ENCODE measurements around the gene EXOSC1. TPM values are rescaled to one million over a fixed set of nuclear protein-coding genes. Genes with fewer than 3 reads are reported as not detected.

Gene EXOSC1
- total RNA-seq, 4 donors from 2014 or later, result 12.4 to 44.8 (median 24.7) TPM

- peaks cover 0 to 57% (median 2%) of the 10 kb centered on the region in 3 donors for H3K36me3 ChIP-seq
- H3K4me3 ChIP-seq, result no peak overlapping the region
- no peaks in the 10 kb centered on the region for H3K9me3 ChIP-seq
- peaks cover 0 to 51% (median 10%) of the 10 kb centered on the region in 3 donors for H3K4me1 ChIP-seq
- TF ChIP-seq CTCF (IDR thresholded peaks at IDR 0.05), result no peak
- H3K27ac ChIP-seq, result no peak overlapping the region
- 92 to 93% methylated on average over 3 to 4 of the region's 4 CpGs for WGBS, 2 donors
- no peaks in the 10 kb centered on the region for H3K27me3 ChIP-seq
- DNase-seq, result no peak
- intact Hi-C loops (cut with DNase I), result no loop called here
Measured at GRCh38 chr10:97485647-97486281, 40.0 kb upstream of the EXOSC1 start.

- no peak for DNase-seq
- Histone ChIP-seq H3K4me1 (peaks cover 0 to 50% (median 7%) of the 10 kb centered on the region in 3 donors), H3K27me3 (no peaks in the 10 kb centered on the region), H3K27ac (no peak overlapping the region), H3K9me3 (no peaks in the 10 kb centered on the region), H3K4me3 (no peak overlapping the region), H3K36me3 (peaks cover 9 to 76% (median 12%) of the 10 kb centered on the region in 3 donors)
- WGBS, 2 donors, result 87 to 92% methylated on average over 1 of the region's 1 CpG
- TF ChIP-seq POLR2A (IDR thresholded peaks at IDR 0.05), result no peak
- TF ChIP-seq CTCF (IDR thresholded peaks at IDR 0.05), result no peak
- intact Hi-C loops (cut with DNase I), result no loop called here
Measured at GRCh38 chr10:97483921-97484320, 38.1 kb upstream of the EXOSC1 start.

GRCh38 chr10:97483506-97483905 is 37.7 kb upstream of the EXOSC1 start:
- Histone ChIP-seq H3K27ac (no peak overlapping the region), H3K9me3 (no peaks in the 10 kb centered on the region), H3K27me3 (no peaks in the 10 kb centered on the region), H3K4me3 (no peak overlapping the region), H3K36me3 (peaks cover 9 to 80% (median 16%) of the 10 kb centered on the region in 3 donors), H3K4me1 (peaks cover 0 to 46% (median 7%) of the 10 kb centered on the region in 3 donors)
- no peak for DNase-seq
- TF ChIP-seq POLR2A (IDR thresholded peaks at IDR 0.05), result no peak
- no peak for TF ChIP-seq CTCF (IDR thresholded peaks at IDR 0.05)
- intact Hi-C loops (cut with DNase I), result no loop called here
- WGBS, 2 donors, result 65 to 69% methylated on average over 3 of the region's 3 CpGs

GRCh38 chr10:97482381-97482780 is 36.6 kb upstream of the EXOSC1 start:
- TF ChIP-seq CTCF (IDR thresholded peaks at IDR 0.05), result no peak
- no peak for TF ChIP-seq POLR2A (IDR thresholded peaks at IDR 0.05)
- WGBS, 2 donors, result 85 to 86% methylated on average over 1 of the region's 1 CpG
- Histone ChIP-seq H3K4me1 (peaks cover 0 to 45% (median 7%) of the 10 kb centered on the region in 3 donors), H3K27me3 (no peaks in the 10 kb centered on the region), H3K4me3 (no peak overlapping the region), H3K9me3 (no peaks in the 10 kb centered on the region), H3K27ac (no peak overlapping the region), H3K36me3 (peaks cover 9 to 87% (median 25%) of the 10 kb centered on the region in 3 donors)
- intact Hi-C loops (cut with DNase I), result no loop called here
- DNase-seq, result no peak

- intact Hi-C loops (cut with DNase I), result no loop called here
- Histone ChIP-seq H3K27ac (peak overlapping the region in 1 of 4 donors; percentile 39), H3K9me3 (no peaks in the 10 kb centered on the region), H3K4me3 (no peak overlapping the region), H3K27me3 (no peaks in the 10 kb centered on the region), H3K36me3 (peaks cover 9 to 97% (median 38%) of the 10 kb centered on the region in 3 donors), H3K4me1 (peaks cover 0 to 51% (median 7%) of the 10 kb centered on the region in 3 donors)
- 29 to 62% methylated on average over 3 to 4 of the region's 4 CpGs for WGBS, 2 donors
- no peak for TF ChIP-seq CTCF (IDR thresholded peaks at IDR 0.05)
- TF ChIP-seq POLR2A (IDR thresholded peaks at IDR 0.05), result no peak
- no peak for DNase-seq
Measured at GRCh38 chr10:97481071-97481470, 35.3 kb upstream of the EXOSC1 start.
